B cell (primary cell): ENCODE data around the gene TMEM128. TPM values are rescaled to one million over a fixed set of nuclear protein-coding genes. Genes with fewer than 3 reads are reported as not detected.
"Not testable (repeated sequence)": the region's sequence is repeated elsewhere in the genome, so short reads cannot be mapped to it uniquely, and the experiment has no call there.

Experiments
- ATAC-seq: fragments of 200-7000 bp; cut with Tn5 transposase; one replicate; pipeline ENCODE4 v1.10.0; 2021; ENCODE audit warnings: low read depth, mild to moderate bottlenecking, moderate number of reproducible peaks, moderate library complexity
- CTCF ChIA-PET: fragments of 350-600 bp; sonication (Branson Sonifier 250); formaldehyde crosslinking; loops from one replicate; lab custom pipeline; 2021; ENCODE audit warnings: antibody characterized with exemption, inconsistent platforms; lab: Charles Lee
- POLR2A ChIA-PET: fragments of 350-600 bp; sonication (Branson Sonifier 250); formaldehyde crosslinking; loops from one replicate; lab custom pipeline; 2021; ENCODE audit warnings: antibody characterized with exemption; lab: Charles Lee
- DNase-seq: peaks from one replicate; pipeline ENCODE4 v3.0.0; 2013
- H2AFZ ChIP-seq: 2 replicates; pipeline ENCODE4 v1.6.1; 2012; ENCODE audit warnings: mild to moderate bottlenecking, low read depth, low read length; ENCODE audit not compliant: insufficient read depth, poor library complexity, severe bottlenecking
- H3K27ac ChIP-seq, 2 donors: 1 replicate in 1 of 2; 2 replicates in 1 of 2; pipeline ENCODE4 v1.5.1; 2012 to 2013; ENCODE audit warnings: low read length in 2 of 2, mild to moderate bottlenecking in 2 of 2, moderate library complexity in 1 of 2
- H3K27me3 ChIP-seq, 4 experiments: fragments of 200-600 bp in 1 of 4; sonication (generic) in 1 of 4; replicated peaks in 1 of 4; 1 replicate in 2 of 4; 2 replicates in 2 of 4; pipeline versions ENCODE4 v1.6.1 to v1.7.0; 2013 to 2016; ENCODE audit warnings: low read length in 3 of 4, mild to moderate bottlenecking in 2 of 4, mixed read lengths in 1 of 4, moderate library complexity in 1 of 4; ENCODE audit not compliant: insufficient read depth in 4 of 4, control insufficient read depth in 3 of 4; ENCODE audit errors: control extremely low read depth in 1 of 4
- H3K36me3 ChIP-seq, 2 experiments: replicated peaks in 1 of 2; 1 replicate in 1 of 2; 2 replicates in 1 of 2; pipeline versions ENCODE4 v1.6.1 to v1.7.1; 2013; ENCODE audit warnings: low read length in 1 of 2; ENCODE audit not compliant: insufficient read depth in 2 of 2, control insufficient read depth in 1 of 2; ENCODE audit errors: control extremely low read depth in 1 of 2, extremely low read depth in 1 of 2
- H3K4me1 ChIP-seq, 2 donors: fragments of 200-600 bp in 1 of 2; sonication (generic) in 1 of 2; 1 replicate in 1 of 2; 2 replicates in 1 of 2; pipeline versions ENCODE4 v1.5.1 to v1.6.1; 2013 to 2017; ENCODE audit warnings: low read length in 2 of 2; ENCODE audit not compliant: control insufficient read depth in 2 of 2, insufficient read depth in 2 of 2
- H3K4me2 ChIP-seq: replicated peaks from 2 replicates; pipeline ENCODE3; 2012; ENCODE audit warnings: mild to moderate bottlenecking, low read depth, low read length; ENCODE audit not compliant: poor library complexity, severe bottlenecking
- H3K4me3 ChIP-seq, 5 experiments: fragments of 200-600 bp in 1 of 5; sonication (generic) in 1 of 5; 1 replicate in 3 of 5; 2 replicates in 2 of 5; pipeline versions ENCODE4 v1.5.1 to v1.7.0; 2011 to 2016; ENCODE audit warnings: low read length in 4 of 5, mild to moderate bottlenecking in 4 of 5, low read depth in 2 of 5, control low read depth in 1 of 5, moderate library complexity in 1 of 5; ENCODE audit not compliant: insufficient read depth in 1 of 5; ENCODE audit errors: control extremely low read depth in 1 of 5, extremely low read depth in 1 of 5
- H3K79me2 ChIP-seq: fragments of 200-600 bp; sonication (generic); one replicate; pipeline ENCODE4 v1.6.0; 2016; ENCODE audit warnings: low read length; ENCODE audit not compliant: control insufficient read depth, insufficient read depth
- H3K9ac ChIP-seq: fragments of 200-600 bp; sonication (generic); 2 replicates; pipeline ENCODE4 v1.6.1; 2017; ENCODE audit warnings: mild to moderate bottlenecking, low read length, moderate library complexity
- H3K9me3 ChIP-seq, 3 donors: one replicate each; pipeline versions ENCODE4 v1.6.1 to v1.7.1; 2013; ENCODE audit warnings: low read length in 2 of 3; ENCODE audit not compliant: control insufficient read depth in 2 of 3, insufficient read depth in 1 of 3; ENCODE audit errors: control extremely low read depth in 1 of 3
- H4K20me1 ChIP-seq: 2 replicates; pipeline ENCODE4 v1.6.0; 2012; ENCODE audit warnings: mild to moderate bottlenecking, low read length; ENCODE audit not compliant: insufficient read depth, control insufficient read depth, poor library complexity, severe bottlenecking
- H3K27ac Mint-ChIP-seq: one replicate; pipeline ENCODE4 v1.8.0; 2021; ENCODE audit warnings: mixed read lengths
- H3K27me3 Mint-ChIP-seq: one replicate; pipeline ENCODE4 v1.8.0; 2021; ENCODE audit warnings: mixed read lengths
- H3K4me1 Mint-ChIP-seq: one replicate; pipeline ENCODE4 v1.8.0; 2021; ENCODE audit warnings: mixed read lengths
- H3K4me3 Mint-ChIP-seq: one replicate; pipeline ENCODE4 v1.8.0; 2021; ENCODE audit warnings: mixed read lengths
- H3K9me3 Mint-ChIP-seq: one replicate; pipeline ENCODE4 v1.8.0; 2022; ENCODE audit warnings: mixed read lengths; ENCODE audit not compliant: insufficient read depth
- EZH2 ChIP-seq: IDR thresholded peaks from 2 replicates; pipeline ENCODE4 v1.6.1; 2012; ENCODE audit warnings: borderline replicate concordance, low read depth, mild to moderate bottlenecking, moderate library complexity, low read length; ENCODE audit not compliant: insufficient read depth, poor library complexity, severe bottlenecking
- WGBS: methylation state at CpG from one replicate; pipeline ENCODE4 v1.1.5; 2013; ENCODE audit warnings: missing lambda C conversion rate; ENCODE audit not compliant: insufficient coverage; 5-methylcytosine and 5-hydroxymethylcytosine counted together
- intact Hi-C: fragments of 100-400 bp; cut with micrococcal nuclease; formaldehyde crosslinking; loops from one replicate; pipeline ENCODE4 v1.10.0; 2022
- polyA plus RNA-seq: library from polyadenylated mRNA; depleted of rRNA; stranded (reverse); fragments of >200 nt; gene quantifications from 2 replicates; pipeline ENCODE4 v1.2.3, GENCODE V29; 2012
- total RNA-seq, 2 donors: library from RNA; stranded (reverse); fragments of 120-200 nt in 1 of 2; gene quantifications; 1 replicate in 1 of 2; 2 replicates in 1 of 2; pipeline versions ENCODE4 v1.2.3 to v1.2.4, GENCODE V29; 2013 to 2022
- TF ChIP-seq, protein P1 (sequence below): fragments of 200-600 bp; IDR thresholded peaks from one replicate; pipeline ENCODE4 v1.8.0; 2022; ENCODE audit warnings: antibody characterized with exemption, mild to moderate bottlenecking

The TMEM128 gene
- total and polyA plus RNA-seq, 2 donors (not counting 1 experiment from before 2014, with no cell fraction given): 10.2 to 17.3 TPM

- no peak overlapping the region for H3K4me3 ChIP-seq
- H3K27ac ChIP-seq: no peak overlapping the region
- 89% methylated on average over 11 of the region's 11 CpGs for WGBS
- no peak overlapping the region for H3K4me2 ChIP-seq
- POLR2A ChIA-PET: no interaction called here
- DNase-seq (no peak), ATAC-seq (no peak)
- Mint-ChIP-seq H3K4me1 (no peaks in the 10 kb centered on the region), H3K27me3 (peaks cover 15% of the 10 kb centered on the region), H3K9me3 (no peaks in the 10 kb centered on the region), H3K4me3 (no peak overlapping the region), H3K27ac (no peak overlapping the region)
- no peak for TF ChIP-seq EZH2
- no peak overlapping the region for H2AFZ ChIP-seq
- CTCF ChIA-PET: interaction anchor here (1.7 kb wide), 1 partner anchor 1559 kb away, joined by 4 read pairs; no protein-coding TSS in a partner anchor
- H3K4me1 ChIP-seq: no peaks in the 10 kb centered on the region
- intact Hi-C loops: no loop called here
- peaks cover 0 to 19% (median 3%) of the 10 kb centered on the region in 4 experiments for H3K27me3 ChIP-seq
- H3K9me3 ChIP-seq: no peaks in the 10 kb centered on the region
- H3K9ac ChIP-seq: no peak overlapping the region
- H4K20me1 ChIP-seq: no peaks in the 10 kb centered on the region
- H3K79me2 ChIP-seq: no peaks in the 10 kb centered on the region
- no peaks in the 10 kb centered on the region for H3K36me3 ChIP-seq
Observed at GRCh38 chr4:4254199-4254598, 6.2 kb upstream of the TMEM128 start.

DNA sequence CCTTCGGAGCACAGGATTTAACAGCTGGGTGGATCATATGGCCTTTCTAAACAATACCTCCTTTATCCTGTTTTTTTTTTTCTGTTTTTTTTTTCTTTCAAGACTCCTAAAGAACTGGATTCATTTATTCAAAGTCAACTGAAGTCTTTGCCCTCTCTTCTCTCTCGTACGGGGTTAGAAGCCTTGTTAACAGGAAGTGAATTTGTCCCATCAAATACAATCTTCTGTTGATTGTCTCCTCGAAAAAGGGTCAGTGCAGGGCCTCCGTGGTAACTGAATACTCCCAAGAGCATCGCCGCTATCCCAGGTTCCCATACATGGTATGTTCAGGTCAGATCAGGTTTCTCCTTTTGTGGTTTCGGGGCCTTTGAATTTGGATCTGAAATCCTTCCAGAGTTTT is 1.8 kb upstream of the TMEM128 start:
- Histone ChIP-seq H3K4me3 (no peak overlapping the region), H3K27me3 (peaks cover 0 to 10% (median 3%) of the 10 kb centered on the region in 4 experiments), H3K9me3 (no peaks in the 10 kb centered on the region), H3K4me1 (peaks cover 14 to 17% of the 10 kb centered on the region in 2 donors), H2AFZ (no peak overlapping the region), H3K36me3 (peaks cover 0 to 12% of the 10 kb centered on the region in 2 experiments), H4K20me1 (no peaks in the 10 kb centered on the region), H3K4me2 (no peak overlapping the region), H3K27ac (no peak overlapping the region), H3K79me2 (peaks cover 17% of the 10 kb centered on the region), H3K9ac (no peak overlapping the region)
- Mint-ChIP-seq H3K9me3 (no peaks in the 10 kb centered on the region), H3K27me3 (peaks cover 10% of the 10 kb centered on the region), H3K4me3 (peak overlapping the region; percentile 16), H3K4me1 (peaks cover 21% of the 10 kb centered on the region), H3K27ac (peak overlapping the region; percentile 61)
- DNase-seq (no peak), ATAC-seq (no peak)
- ChIA-PET CTCF (interaction anchor here (2.2 kb wide), 1 partner anchor 88 kb away, joined by 8 read pairs; no protein-coding TSS in a partner anchor), POLR2A (no interaction called here)
- 93% methylated on average over 4 of the region's 8 CpGs for WGBS
- intact Hi-C loops: loop anchor here (2.0 kb wide), 1 partner anchor 293 kb away; the partner anchor contains the start of gene STX18
- TF ChIP-seq, protein P1, sequence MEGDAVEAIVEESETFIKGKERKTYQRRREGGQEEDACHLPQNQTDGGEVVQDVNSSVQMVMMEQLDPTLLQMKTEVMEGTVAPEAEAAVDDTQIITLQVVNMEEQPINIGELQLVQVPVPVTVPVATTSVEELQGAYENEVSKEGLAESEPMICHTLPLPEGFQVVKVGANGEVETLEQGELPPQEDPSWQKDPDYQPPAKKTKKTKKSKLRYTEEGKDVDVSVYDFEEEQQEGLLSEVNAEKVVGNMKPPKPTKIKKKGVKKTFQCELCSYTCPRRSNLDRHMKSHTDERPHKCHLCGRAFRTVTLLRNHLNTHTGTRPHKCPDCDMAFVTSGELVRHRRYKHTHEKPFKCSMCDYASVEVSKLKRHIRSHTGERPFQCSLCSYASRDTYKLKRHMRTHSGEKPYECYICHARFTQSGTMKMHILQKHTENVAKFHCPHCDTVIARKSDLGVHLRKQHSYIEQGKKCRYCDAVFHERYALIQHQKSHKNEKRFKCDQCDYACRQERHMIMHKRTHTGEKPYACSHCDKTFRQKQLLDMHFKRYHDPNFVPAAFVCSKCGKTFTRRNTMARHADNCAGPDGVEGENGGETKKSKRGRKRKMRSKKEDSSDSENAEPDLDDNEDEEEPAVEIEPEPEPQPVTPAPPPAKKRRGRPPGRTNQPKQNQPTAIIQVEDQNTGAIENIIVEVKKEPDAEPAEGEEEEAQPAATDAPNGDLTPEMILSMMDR: no peak
- no peak for TF ChIP-seq EZH2

- peaks cover 14 to 17% of the 10 kb centered on the region in 2 donors for H3K4me1 ChIP-seq
- not testable (repeated sequence) for H3K9ac ChIP-seq, H3K4me2 ChIP-seq
Observed at GRCh38 chr4:4249342-4249741, 1.3 kb upstream of the TMEM128 start.

More at GRCh38 chr4:4249342-4249741, 1.3 kb upstream of the TMEM128 start:
- Histone ChIP-seq H2AFZ (peak overlapping the region; percentile 91), H3K36me3 (peaks cover 0 to 17% of the 10 kb centered on the region in 2 experiments), H3K79me2 (peaks cover 20% of the 10 kb centered on the region)
- Mint-ChIP-seq H3K4me1 (peaks cover 21% of the 10 kb centered on the region), H3K4me3 (peak overlapping the region; percentile 88)
- H3K9me3 Mint-ChIP-seq, DNase-seq, H3K27ac ChIP-seq, H4K20me1 ChIP-seq, H3K27ac Mint-ChIP-seq, ATAC-seq, H3K9me3 ChIP-seq, H3K27me3 Mint-ChIP-seq, POLR2A ChIA-PET, H3K4me3 ChIP-seq, H3K27me3 ChIP-seq: not testable (repeated sequence)
- intact Hi-C loops: loop anchor here (2.0 kb wide), 1 partner anchor 293 kb away; the partner anchor contains the start of gene STX18
- 88% methylated on average over 1 of the region's 15 CpGs for WGBS
- CTCF ChIA-PET: interaction anchor here (2.1 to 2.5 kb wide), 3 partner anchors 10 to 89 kb away, joined by 6 to 16 read pairs (median 8); no protein-coding TSS in a partner anchor
